ENCODE results near the gene ZNF423.

- TF ChIP-seq POLR2A (IDR thresholded peaks at IDR 0.05) (no peak), CTCF (IDR thresholded peaks at IDR 0.05) (no peak)
These were observed 12.1 kb upstream of the ZNF423 start for GRCh38 chr16:49867796-49868668.

Data from lower leg skin (tissue), 3 donors.